SK-N-SH treated with all-trans-retinoic acid at 6 μM for 48 hours (cell line): ENCODE data around the gene TMEM127.

Experiments used
- ATAC-seq: fragments of 200-7000 bp; cut with Tn5 transposase; 3 replicates; pipeline ENCODE4 v1.9.1; 2020; ENCODE audit warnings: mild to moderate bottlenecking, moderate library complexity
- ARNTL ChIP-seq: fragments of 450-650 bp; formaldehyde crosslinking; IDR thresholded peaks from 2 replicates; pipeline ENCODE4 v1.5.0; 2020; ENCODE audit warnings: low read depth, mild to moderate bottlenecking, moderate library complexity, borderline replicate concordance
- BACH2 ChIP-seq: fragments of 250-450 bp; sonication (Bioruptor Pico); IDR thresholded peaks from 2 replicates; pipeline ENCODE4 v1.9.0; 2021; ENCODE audit warnings: mild to moderate bottlenecking, borderline replicate concordance
- CSDC2 ChIP-seq: fragments of 250-450 bp; sonication (Bioruptor Pico); IDR thresholded peaks from 2 replicates; pipeline ENCODE4 v1.5.0; 2020; ENCODE audit warnings: mild to moderate bottlenecking, moderate library complexity
- ESRRG ChIP-seq: fragments of 250-450 bp; sonication (Bioruptor Pico); IDR thresholded peaks from 2 replicates; pipeline ENCODE4 v1.6.1; 2021; ENCODE audit warnings: mild to moderate bottlenecking
- GLIS3 ChIP-seq: fragments of 250-450 bp; sonication (Bioruptor Pico); IDR thresholded peaks from 2 replicates; pipeline ENCODE4 v1.5.0; 2020; ENCODE audit warnings: mild to moderate bottlenecking, moderate library complexity
- ISL1 ChIP-seq: fragments of 250-450 bp; sonication (Bioruptor Pico); IDR thresholded peaks from 2 replicates; pipeline ENCODE4 v2.1.2; 2022; ENCODE audit warnings: mild to moderate bottlenecking, moderate library complexity
- OSR1 ChIP-seq: fragments of 250-450 bp; sonication (Bioruptor Pico); IDR thresholded peaks from 2 replicates; pipeline ENCODE4 v1.8.0; 2022; ENCODE audit warnings: moderate library complexity, mild to moderate bottlenecking, inconsistent platforms
- PPARA ChIP-seq: fragments of 250-450 bp; sonication (Bioruptor Pico); IDR thresholded peaks from 2 replicates; pipeline ENCODE4 v1.5.0; 2020; ENCODE audit warnings: mild to moderate bottlenecking, borderline replicate concordance
- RARB ChIP-seq: fragments of 250-450 bp; sonication (Bioruptor Pico); IDR thresholded peaks from 2 replicates; pipeline ENCODE4 v1.8.0; 2021; ENCODE audit warnings: mild to moderate bottlenecking, moderate library complexity
- SNAI2 ChIP-seq: fragments of 250-450 bp; sonication (Bioruptor Pico); IDR thresholded peaks from 2 replicates; pipeline ENCODE4 v1.5.0; 2020; ENCODE audit warnings: mild to moderate bottlenecking, moderate library complexity
- TCF4 ChIP-seq: fragments of 250-450 bp; sonication (Bioruptor Pico); IDR thresholded peaks from 2 replicates; pipeline ENCODE4 v1.8.0; 2021; ENCODE audit warnings: mild to moderate bottlenecking, moderate library complexity, borderline replicate concordance
- TOX ChIP-seq: fragments of 250-450 bp; sonication (Bioruptor Pico); IDR thresholded peaks from 2 replicates; pipeline ENCODE4 v1.8.0; 2021; ENCODE audit warnings: mild to moderate bottlenecking, moderate library complexity, borderline replicate concordance
- ZC3H10 ChIP-seq: fragments of 250-450 bp; sonication (Bioruptor Pico); IDR thresholded peaks from 2 replicates; pipeline ENCODE4 v1.5.1; 2021; ENCODE audit warnings: mild to moderate bottlenecking, moderate library complexity
- ZFP3 ChIP-seq: fragments of 250-450 bp; sonication (Bioruptor Pico); IDR thresholded peaks from 2 replicates; pipeline ENCODE4 v1.5.0; 2020; ENCODE audit warnings: mild to moderate bottlenecking, moderate library complexity
- ZFP30 ChIP-seq: fragments of 450-650 bp; formaldehyde crosslinking; IDR thresholded peaks from 2 replicates; pipeline ENCODE4 v1.5.0; 2022; ENCODE audit warnings: mild to moderate bottlenecking, moderate library complexity
- ZNF565 ChIP-seq: fragments of 450-650 bp; formaldehyde crosslinking; conservative IDR thresholded peaks from 2 replicates; pipeline ENCODE4 v1.5.0; 2020; ENCODE audit warnings: low read depth, mild to moderate bottlenecking, moderate library complexity
- ZNF8 ChIP-seq: fragments of 450-650 bp; formaldehyde crosslinking; IDR thresholded peaks from 2 replicates; pipeline ENCODE4 v1.5.0; 2020; ENCODE audit warnings: mild to moderate bottlenecking, moderate library complexity
- TF ChIP-seq, protein P1 (sequence below): fragments of 250-450 bp; sonication (Bioruptor Pico); IDR thresholded peaks from 2 replicates; pipeline ENCODE4 v1.8.0; 2020; ENCODE audit warnings: mild to moderate bottlenecking, moderate library complexity, borderline replicate concordance
- TF ChIP-seq, protein P2 (sequence below): fragments of 250-450 bp; sonication (Bioruptor Pico); IDR thresholded peaks from 2 replicates; pipeline ENCODE4 v1.8.0; 2021; ENCODE audit warnings: low read depth, mild to moderate bottlenecking, moderate library complexity, borderline replicate concordance
- TF ChIP-seq, protein P3 (sequence below): fragments of 250-450 bp; sonication (Bioruptor Pico); IDR thresholded peaks from 2 replicates; pipeline ENCODE4 v1.5.1; 2020; ENCODE audit warnings: low read depth, mild to moderate bottlenecking, moderate library complexity
- TF ChIP-seq, protein P4 (sequence below): fragments of 250-450 bp; sonication (Bioruptor Pico); IDR thresholded peaks from 2 replicates; pipeline ENCODE4 v1.5.0; 2020; ENCODE audit warnings: mild to moderate bottlenecking, moderate library complexity

The TMEM127 gene

GRCh38 chr2:96262306-96262705 is 3.5 kb downstream of the TMEM127 start:
- ATAC-seq, result no peak
- no peak for TF ChIP-seq ZNF8
- TF ChIP-seq TCF4, result no peak
- TF ChIP-seq, protein P1, sequence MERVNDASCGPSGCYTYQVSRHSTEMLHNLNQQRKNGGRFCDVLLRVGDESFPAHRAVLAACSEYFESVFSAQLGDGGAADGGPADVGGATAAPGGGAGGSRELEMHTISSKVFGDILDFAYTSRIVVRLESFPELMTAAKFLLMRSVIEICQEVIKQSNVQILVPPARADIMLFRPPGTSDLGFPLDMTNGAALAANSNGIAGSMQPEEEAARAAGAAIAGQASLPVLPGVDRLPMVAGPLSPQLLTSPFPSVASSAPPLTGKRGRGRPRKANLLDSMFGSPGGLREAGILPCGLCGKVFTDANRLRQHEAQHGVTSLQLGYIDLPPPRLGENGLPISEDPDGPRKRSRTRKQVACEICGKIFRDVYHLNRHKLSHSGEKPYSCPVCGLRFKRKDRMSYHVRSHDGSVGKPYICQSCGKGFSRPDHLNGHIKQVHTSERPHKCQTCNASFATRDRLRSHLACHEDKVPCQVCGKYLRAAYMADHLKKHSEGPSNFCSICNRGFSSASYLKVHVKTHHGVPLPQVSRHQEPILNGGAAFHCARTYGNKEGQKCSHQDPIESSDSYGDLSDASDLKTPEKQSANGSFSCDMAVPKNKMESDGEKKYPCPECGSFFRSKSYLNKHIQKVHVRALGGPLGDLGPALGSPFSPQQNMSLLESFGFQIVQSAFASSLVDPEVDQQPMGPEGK (CRISPR knock-in tag), result no peak
- TF ChIP-seq ZFP30, result no peak
- no peak for TF ChIP-seq ARNTL
- TF ChIP-seq ESRRG (CRISPR knock-in tag), result no peak
- no peak for TF ChIP-seq CSDC2 (CRISPR knock-in tag)
- TF ChIP-seq, all 23 proteins: peak for 0

DNA sequence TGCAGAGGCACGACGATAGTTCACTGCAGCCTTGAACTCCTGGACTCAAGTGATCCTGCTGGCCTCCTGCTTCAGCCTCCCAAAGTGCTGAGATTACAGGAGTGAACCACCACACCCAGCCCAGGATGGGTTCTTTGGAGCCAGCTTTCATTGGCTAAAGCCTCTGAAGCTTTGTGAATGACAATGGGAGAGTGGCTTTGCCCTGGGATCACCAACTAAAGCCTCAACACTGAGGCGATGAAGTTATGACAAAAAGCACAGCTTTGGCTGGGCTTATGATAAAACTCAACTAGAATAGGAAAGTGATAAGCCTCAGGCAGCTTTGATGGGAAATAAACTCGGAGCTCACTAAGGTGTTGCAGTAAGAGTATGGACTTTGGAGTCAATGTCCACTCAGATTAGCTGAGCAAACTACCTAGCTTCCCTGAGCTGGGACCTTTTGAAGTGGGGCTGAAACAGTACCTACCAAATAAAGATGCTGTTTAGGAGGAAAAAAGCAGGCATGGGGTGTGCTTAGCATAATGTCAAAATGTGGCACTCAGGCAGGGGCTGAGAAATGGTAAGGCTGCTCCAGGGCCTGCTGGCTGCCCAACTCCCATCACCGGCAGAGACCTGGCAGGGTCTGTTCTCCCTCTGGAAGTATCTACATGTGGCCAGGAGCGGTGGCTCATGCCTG is 4.3 kb downstream of the TMEM127 start:
- TF ChIP-seq ISL1 (CRISPR knock-in tag) (no peak), ZFP30 (no peak), ARNTL (no peak), ESRRG (CRISPR knock-in tag) (no peak), ZFP3 (CRISPR knock-in tag) (no peak), TCF4 (no peak), OSR1 (CRISPR knock-in tag) (no peak), ZC3H10 (CRISPR knock-in tag) (no peak), SNAI2 (CRISPR knock-in tag) (no peak), PPARA (CRISPR knock-in tag) (no peak), ZNF8 (no peak)
- TF ChIP-seq, protein P1 (CRISPR knock-in tag), result no peak
- TF ChIP-seq, protein P2, sequence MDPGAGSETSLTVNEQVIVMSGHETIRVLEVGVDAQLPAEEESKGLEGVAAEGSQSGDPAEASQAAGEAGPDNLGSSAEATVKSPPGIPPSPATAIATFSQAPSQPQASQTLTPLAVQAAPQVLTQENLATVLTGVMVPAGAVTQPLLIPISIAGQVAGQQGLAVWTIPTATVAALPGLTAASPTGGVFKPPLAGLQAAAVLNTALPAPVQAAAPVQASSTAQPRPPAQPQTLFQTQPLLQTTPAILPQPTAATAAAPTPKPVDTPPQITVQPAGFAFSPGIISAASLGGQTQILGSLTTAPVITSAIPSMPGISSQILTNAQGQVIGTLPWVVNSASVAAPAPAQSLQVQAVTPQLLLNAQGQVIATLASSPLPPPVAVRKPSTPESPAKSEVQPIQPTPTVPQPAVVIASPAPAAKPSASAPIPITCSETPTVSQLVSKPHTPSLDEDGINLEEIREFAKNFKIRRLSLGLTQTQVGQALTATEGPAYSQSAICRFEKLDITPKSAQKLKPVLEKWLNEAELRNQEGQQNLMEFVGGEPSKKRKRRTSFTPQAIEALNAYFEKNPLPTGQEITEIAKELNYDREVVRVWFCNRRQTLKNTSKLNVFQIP, result no peak
- ATAC-seq, result no peak

- peak; percentile 91 for ATAC-seq
- TF ChIP-seq TOX (CRISPR knock-in tag), result no peak
- TF ChIP-seq, protein P2, result no peak
- no peak for TF ChIP-seq ZNF565 (CRISPR knock-in tag)
- TF ChIP-seq, protein P3, sequence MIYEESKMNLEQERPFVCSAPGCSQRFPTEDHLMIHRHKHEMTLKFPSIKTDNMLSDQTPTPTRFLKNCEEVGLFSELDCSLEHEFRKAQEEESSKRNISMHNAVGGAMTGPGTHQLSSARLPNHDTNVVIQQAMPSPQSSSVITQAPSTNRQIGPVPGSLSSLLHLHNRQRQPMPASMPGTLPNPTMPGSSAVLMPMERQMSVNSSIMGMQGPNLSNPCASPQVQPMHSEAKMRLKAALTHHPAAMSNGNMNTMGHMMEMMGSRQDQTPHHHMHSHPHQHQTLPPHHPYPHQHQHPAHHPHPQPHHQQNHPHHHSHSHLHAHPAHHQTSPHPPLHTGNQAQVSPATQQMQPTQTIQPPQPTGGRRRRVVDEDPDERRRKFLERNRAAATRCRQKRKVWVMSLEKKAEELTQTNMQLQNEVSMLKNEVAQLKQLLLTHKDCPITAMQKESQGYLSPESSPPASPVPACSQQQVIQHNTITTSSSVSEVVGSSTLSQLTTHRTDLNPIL (CRISPR knock-in tag), result no peak
- TF ChIP-seq OSR1 (CRISPR knock-in tag), result no peak
- TF ChIP-seq SNAI2 (CRISPR knock-in tag), result no peak
- no peak for TF ChIP-seq RARB (CRISPR knock-in tag)
Observed at GRCh38 chr2:96260387-96261260, 5.2 kb downstream of the TMEM127 start.

DNA sequence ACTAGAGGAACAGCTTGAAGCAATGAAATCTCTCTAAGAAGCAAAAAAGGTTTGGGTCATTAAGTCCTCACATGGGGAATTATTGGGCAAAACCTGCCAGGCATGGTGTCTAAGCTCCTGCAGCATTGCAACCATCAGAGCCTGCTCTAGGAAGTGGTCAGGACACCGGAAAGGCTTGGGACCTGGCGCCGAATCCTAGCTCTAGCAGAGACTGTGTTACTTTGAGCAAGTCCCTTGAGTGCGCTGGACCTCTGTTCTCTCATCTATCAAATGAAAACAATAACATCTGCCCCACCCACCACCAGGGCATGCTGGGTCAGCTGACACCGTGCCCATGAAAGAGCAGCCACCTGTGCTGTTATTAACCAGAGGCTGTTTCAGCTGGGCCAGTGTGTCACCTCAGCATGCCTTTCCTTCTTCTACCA is 6.3 kb downstream of the TMEM127 start:
- TF ChIP-seq CSDC2 (CRISPR knock-in tag) (no peak), GLIS3 (CRISPR knock-in tag) (no peak), TCF4 (no peak), ZNF8 (no peak), ISL1 (CRISPR knock-in tag) (no peak), RARB (CRISPR knock-in tag) (no peak), ZC3H10 (CRISPR knock-in tag) (no peak), BACH2 (no peak), SNAI2 (CRISPR knock-in tag) (no peak)
- TF ChIP-seq, protein P3 (CRISPR knock-in tag), result no peak
- TF ChIP-seq, protein P4, sequence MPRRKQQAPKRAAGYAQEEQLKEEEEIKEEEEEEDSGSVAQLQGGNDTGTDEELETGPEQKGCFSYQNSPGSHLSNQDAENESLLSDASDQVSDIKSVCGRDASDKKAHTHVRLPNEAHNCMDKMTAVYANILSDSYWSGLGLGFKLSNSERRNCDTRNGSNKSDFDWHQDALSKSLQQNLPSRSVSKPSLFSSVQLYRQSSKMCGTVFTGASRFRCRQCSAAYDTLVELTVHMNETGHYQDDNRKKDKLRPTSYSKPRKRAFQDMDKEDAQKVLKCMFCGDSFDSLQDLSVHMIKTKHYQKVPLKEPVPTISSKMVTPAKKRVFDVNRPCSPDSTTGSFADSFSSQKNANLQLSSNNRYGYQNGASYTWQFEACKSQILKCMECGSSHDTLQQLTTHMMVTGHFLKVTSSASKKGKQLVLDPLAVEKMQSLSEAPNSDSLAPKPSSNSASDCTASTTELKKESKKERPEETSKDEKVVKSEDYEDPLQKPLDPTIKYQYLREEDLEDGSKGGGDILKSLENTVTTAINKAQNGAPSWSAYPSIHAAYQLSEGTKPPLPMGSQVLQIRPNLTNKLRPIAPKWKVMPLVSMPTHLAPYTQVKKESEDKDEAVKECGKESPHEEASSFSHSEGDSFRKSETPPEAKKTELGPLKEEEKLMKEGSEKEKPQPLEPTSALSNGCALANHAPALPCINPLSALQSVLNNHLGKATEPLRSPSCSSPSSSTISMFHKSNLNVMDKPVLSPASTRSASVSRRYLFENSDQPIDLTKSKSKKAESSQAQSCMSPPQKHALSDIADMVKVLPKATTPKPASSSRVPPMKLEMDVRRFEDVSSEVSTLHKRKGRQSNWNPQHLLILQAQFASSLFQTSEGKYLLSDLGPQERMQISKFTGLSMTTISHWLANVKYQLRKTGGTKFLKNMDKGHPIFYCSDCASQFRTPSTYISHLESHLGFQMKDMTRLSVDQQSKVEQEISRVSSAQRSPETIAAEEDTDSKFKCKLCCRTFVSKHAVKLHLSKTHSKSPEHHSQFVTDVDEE (CRISPR knock-in tag), result no peak
- ATAC-seq, result no peak
